Stimulated activated CD8-positive, alpha-beta memory T cell treated with anti-CD3 and anti-CD28 coated beads, Interleukin-15, amount 100 ng/mL, for 48 hours (primary cell): ENCODE measurements around the gene ABL2.
"Not testable (repeated sequence)": the region's sequence is repeated elsewhere in the genome, so short reads cannot be mapped to it uniquely, and the experiment has no call there.

Experiments used
- DNase-seq, 2 donors: peaks; one replicate each; pipeline ENCODE4 v3.0.0-alpha.2; 2020; ENCODE audit warnings: low read depth in 2 of 2

The ABL2 gene

DNA sequence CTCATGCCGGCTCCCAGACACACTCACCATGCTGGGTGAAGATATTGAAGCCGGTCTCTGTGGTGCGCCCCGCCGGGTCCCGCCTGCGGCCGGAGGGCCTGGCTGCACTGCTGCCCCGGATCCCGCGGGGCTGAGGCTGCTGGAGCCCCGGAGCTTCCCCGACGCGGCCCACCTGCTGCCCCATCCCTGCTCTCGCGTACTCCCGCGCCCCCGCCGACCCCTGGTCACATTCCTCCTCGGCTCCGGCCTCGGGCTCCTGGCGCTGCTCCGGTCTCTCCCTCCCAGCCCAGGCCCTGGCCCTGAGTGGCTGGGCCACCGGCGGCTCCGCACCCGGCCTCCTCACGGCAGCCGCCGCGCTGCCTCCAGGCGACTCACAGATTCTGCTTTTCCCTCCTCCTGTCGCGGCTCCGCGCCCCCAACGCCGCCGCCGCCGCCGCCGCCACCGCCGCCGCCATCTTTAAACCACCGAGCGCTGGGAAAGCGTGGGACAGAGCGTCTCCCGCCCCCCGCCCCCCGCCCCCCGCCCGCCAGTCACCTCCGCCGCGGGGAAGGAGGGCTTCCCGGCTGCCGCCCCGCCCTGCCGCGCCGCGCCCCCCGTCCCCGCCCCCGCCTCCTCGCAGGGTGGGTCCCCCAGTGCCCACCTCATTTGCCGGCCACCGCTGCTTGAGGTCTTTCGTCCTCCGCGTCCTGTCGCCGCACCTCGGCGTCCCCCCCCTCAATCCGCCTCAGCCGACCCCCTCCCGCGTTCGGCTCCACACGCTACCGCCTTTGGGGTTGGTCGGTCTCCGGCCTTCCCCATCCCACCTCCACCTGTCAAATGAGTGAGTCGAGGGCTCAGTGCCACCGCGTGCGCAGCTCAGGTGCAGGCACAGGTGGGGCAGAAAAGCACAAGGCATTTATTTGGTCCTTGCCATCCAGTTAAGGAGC is at the start of gene ABL2:
ABL2 (minus strand) TSS at position 464 of the 927 bp plus-strand sequence; CDS start at position 184, 280 bp downstream.
- peak; percentile 28 to 40 for DNase-seq

DNA sequence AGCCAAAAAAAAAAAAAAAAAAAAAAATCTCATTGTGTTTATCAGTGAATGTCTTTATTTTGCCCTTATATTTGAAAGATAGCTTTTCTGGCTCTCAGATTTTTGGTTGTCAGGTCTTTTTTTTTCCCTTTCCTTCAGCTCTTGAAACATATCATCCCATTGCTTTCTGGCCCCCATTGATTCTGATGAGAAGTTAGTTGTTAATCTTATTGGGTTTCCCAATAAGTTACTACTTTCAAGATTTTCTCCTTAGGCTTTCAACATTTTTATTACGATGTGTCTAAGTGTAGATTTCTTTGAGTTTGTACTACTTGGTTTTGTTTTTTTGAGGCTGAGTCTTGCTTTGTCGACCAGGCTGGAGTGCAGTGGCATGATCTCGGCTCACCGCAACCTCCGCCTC is 49.4 kb upstream of the ABL2 start:
- DNase-seq, result no peak

DNA sequence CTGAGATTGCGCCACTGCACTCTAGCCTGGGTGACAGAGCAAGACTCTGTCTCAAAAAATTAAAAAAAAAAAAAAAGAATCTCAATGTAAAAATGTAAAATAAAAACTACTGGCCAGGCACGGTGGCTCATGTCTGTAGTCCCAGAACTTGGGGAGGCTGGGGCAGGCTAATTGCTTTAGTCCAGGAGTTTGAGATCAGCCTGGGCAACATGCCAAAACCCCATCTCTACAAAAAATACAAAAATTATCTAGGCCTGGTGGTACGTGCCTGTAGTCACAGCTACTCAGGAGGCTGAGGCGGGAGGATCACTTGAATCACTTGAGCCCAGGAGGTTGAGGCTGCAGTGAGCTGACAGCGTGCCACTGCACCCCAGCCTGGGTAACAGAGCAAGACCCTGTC is 44.9 kb upstream of the ABL2 start:
- not testable (repeated sequence) for DNase-seq

DNA sequence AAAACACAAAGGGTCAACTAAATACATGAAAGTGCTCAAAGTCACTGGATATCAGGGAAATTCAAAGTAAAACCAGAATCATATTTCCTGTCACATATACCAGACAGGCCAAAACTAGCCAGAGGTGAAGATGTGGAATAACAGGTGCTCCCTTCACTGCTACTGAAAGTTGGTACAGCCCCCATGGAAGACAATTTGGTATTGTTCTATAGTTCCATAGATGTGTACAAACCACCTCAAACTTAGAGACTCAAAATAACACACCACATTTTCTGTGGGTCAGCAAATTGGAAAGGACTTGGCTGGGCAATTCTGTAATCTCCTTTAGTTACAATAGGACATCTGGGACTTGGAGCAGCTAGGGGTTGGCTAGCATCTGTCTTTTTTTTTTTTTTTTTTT is 39.6 kb upstream of the ABL2 start:
- DNase-seq, result no peak

DNA sequence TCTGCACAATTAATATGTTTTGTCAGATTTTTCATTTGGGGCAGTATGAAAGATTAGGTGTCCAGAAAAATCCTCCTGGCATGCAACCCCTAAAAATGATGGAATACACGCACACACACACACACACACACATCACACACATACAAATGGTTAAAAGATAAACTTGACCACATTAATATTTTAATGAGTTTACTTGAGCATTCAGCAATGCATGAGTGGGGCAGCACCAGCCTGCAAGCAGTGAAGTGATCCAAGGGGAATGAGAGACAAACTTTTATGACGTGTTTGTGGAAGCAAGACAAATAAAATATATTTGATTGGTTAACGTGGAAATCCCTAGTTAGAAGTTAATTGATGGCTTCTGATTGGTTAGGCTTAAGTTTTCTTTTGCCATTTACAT is 35.0 kb upstream of the ABL2 start:
- DNase-seq, result no peak

DNA sequence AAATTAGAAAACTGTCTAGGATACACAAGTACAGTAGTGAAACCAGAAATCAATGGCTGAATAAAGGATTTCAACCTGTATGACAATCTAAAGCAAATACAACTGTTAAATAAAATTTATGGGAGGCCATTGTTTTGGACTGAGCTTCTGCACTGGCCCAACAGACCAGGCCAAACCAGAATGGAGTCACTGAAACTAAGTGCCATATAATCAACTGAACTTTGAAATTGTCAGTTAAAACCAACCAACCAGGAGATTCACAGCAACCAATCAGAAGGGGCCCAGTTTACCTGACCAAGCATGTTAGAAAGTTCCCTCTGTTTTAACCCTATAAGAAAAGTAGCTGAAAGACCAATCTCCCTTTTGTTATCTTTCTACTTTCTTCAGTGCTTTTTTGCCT is 33.6 kb upstream of the ABL2 start:
- DNase-seq, result no peak

DNA sequence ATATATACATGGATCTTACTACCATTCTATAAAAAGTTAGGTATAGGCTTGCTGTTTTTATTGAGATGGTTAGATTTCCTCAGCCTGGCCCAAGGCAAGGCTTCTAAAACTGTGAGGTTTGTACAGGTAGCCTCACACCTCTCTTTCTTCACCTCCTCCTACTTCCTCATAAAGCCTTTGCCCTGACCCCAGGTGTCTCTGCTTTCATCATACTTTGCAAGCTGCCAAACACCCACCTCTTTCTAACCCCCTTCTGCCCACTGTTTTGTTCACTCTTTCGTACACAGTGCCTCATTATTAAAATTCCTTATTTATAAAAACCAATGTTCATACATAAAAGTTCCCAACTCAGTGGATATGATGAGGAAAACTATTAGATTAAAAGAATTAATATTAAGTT is 32.7 kb upstream of the ABL2 start:
- DNase-seq, result no peak

DNA sequence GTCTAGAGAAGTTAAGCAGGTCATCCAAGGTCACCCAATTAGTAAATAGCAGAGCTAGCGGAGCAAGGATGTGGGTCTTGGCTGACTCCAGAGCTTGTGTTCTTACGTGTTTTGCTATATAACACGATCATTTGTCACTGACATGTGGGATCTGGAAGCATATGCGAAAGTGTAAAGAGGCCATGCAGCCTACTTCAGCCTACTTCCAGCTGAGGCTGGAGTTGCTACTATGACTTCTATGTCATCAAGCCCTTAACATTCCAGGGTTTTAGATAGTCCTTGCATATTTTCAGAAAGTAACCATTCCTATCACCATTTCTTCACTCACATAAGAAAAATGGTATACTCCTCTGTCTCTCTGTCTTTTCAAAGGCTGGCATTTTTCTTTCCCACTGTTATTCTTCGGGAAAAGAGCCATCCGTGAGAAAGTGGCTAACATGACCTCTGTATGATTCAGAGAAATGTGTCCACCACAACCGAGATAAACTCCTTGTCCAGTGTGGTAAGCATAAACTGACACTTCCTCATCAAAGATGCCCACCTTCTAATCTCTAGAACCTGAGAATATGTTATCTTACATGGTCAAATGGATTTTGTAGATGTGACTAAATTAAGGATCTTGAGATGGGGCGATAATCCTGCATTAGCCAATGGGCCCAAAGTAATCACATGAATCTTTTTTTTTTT is 24.0 kb upstream of the ABL2 start:
- DNase-seq, result no peak

DNA sequence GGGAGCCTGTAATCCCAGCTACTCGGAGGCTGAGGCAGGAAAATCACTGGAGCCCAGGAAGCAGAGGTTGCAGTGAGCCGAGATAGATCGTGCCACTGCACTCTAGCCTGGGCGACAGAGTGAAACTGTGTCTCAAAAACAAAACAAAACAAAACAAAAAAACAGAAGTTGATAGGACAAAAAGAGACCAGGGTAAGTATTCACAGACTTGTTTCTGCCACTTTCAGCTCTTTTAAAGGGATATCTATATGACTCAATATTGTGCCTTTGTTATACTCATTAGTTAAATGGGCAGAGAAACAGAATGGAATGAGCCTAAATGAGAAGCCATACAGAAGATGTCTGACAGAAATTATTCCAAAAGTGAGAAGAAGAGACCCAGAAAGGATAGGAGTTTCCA is 23.1 kb upstream of the ABL2 start:
- no peak for DNase-seq

DNA sequence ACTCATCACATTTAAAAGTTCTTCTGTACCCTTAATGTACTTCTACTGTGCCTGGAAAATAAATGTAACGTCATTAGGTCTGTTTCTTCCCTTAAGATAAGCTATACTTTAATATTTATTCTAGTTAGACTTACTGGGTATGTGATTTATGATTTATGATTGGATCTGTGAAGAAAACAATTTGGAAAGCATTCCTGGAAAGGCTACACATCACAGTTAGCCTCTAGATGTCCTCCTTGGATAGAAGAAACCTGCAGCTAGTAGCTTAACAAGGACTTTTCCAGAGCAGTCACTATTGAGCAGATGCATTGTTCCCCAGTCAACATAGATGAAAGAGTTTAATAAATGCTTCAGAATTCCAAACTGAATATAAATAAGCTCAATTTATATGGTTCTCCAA is 22.2 kb upstream of the ABL2 start:
- DNase-seq, result no peak

DNA sequence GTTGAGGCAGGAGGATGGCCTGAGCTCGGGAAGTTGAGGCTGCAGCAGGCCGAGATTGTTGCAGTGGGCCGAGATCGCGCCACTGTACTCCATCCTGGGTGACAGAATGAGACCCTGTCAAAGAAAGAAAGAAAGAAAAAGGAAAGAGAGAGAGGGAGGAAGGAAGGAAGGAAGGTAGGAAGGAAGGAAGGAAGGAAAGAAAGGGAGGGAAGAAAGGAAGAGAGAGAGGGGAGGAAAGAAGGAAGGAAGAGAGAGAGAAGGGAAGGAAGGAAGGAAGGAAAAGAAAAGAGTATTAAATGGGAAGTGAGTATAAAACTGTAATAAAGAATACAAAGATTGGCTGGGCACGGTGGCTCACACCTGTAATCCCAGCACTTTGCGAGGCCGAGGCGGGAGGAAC is 18.4 kb upstream of the ABL2 start:
- DNase-seq, result no peak

DNA sequence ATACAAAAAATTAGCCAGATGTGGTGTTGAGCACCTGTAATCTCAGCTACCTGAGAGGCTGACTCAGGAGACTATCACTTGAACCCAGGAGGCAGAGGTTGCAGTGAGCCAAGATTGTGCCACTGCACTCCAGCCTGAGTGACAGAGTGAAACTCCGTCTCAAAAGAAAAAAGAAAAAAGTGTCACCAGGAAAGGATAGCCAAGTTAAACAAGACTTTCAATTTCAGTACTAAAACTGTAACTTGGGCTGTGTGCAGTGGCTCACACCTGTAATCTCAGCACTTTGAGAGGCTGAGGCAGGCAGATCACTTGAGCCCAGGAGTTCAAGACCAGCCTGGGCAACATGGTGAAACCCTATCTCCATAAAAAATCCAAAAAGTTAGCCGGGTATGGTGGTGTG is 15.9 kb upstream of the ABL2 start:
- not testable (repeated sequence) for DNase-seq

DNA sequence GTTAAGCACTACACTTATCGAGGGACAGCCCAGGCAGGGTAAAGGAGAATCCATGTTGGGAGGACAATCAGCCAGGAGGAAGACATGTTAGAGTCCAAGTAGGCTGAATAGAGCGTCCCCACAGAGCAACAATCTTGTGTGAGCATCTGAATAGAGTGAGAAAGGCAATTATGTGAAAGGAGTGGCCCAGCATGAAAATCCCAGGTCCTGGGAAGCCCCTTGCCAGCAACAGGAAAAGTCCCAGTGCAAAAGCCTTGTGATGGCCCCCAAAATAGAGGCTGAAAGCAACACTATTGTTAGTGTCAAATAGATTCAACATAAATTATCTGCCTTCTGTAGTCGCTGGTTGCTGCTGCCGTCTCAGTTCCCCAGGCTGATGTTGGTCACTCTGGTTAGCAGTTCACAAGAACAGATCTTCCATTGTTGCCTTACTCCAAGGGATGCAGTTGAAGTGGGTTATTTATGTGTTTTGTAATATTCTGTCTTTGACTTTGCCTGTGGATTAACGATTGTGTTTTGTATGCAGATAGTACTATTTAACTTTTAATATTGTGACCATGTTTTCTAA is 12.1 kb upstream of the ABL2 start:
- no peak for DNase-seq

DNA sequence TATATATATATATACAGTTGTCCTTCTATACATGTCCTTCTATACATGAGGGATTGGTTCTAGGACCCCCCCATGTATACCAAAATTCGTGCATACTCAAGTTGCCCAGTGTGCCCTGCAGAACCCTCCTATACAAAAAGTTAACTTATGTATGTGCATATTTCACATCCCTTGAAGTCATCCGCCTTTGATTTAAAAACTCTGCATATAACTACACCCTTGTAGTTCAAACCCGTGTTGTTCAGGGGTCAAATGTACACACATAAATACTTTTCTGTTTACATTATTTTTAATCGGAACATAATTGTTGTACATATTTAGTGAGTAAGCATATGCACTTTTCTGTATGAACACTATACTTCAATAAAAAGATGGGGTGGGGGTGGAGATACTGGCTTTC is 7.7 kb upstream of the ABL2 start:
- DNase-seq, result no peak

DNA sequence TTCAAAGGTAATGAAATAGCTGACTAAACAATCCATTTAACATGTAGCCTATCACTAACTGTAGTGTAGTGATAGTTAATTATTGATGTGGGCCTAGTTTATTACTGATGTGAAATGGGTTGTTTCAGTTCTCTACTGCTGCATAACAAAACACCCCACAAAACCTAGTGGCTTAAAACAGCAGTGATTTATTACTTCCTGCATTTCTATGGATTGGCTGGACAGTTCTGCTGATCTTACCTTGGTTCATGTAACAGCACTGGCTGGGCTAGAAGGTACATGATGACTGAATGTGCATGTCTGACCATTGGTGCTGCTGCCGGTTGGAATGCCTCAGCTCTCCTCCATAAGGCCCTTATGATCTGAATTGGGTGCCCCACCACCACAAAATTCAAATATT is 5.4 kb upstream of the ABL2 start:
- DNase-seq, result no peak

DNA sequence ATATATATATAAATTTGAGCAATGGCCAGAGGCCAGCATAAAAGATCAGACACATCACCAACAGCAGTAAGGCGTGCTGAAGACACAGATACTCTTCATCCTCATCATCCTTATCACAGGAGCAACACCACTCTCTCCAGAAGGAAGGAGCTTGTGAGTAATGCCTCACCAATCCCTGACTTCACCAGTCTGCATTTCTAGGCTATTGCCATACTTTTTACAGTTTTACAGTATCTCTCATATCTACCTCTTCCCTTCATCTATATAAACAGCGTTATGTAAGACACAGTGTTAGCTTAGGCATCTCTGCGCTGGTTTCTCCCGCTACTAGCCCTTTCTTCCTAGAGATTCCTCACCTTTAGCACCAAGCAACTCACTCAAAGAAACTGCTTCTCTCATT is 2.4 kb upstream of the ABL2 start:
- no peak for DNase-seq

DNA sequence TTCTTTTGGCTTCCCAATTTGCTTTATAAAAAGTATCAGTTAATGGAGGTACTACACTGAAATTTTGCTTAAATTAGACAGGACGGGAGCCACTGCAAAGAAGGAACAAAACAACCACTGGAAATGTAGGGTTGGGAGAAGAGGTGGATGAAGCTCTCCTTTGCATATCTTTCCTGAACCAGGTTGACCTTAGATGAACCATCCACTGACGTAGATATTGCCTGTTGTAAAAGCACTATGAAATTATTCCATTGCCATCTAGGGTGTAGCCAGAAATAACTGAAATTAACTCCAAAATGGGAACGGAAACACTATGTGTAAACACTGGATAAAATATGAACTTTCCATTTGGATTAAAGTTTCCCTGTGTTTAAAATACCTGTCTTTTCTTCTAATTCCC is 1.2 kb upstream of the ABL2 start:
- DNase-seq, result no peak

DNA sequence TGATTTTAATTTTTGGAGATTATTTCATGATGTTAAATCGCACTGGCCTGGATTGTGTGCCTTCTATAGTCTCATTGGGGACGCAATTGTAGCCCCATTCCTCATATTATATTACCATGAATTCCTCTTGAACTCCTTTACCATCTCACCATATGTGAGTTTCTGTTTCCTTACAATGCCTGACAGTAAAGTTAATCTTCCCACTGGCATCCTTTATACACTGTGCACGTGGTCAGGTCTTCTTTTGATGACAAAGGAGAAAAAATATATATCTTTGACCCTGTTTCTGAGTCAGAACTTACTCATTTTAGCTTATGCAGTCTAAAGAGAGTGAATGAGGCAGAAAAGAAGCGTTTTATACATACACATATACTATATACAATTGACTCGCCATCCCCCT is 774 bp upstream of the ABL2 start:
- no peak for DNase-seq

DNA sequence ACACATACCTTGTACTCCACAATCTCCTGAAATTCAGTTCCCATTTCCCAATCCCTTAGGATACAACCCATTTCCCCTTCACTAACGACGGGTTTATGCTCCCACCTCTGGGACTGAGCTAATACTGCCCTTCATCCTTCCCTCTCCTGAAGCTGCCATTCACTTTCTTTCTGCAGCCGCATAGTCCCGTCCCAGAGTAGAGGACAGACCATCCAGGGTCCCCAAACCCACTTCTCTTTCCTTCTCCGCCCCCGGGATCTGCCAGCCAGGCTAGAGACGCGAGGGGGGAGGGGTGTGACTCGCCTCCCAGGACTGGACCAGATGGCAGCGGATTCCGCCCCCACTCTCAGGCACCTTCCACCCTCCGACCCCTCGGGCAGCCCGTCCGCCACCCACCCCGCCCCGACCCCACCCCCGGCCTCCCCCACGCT is 679 bp downstream of the ABL2 start:
- DNase-seq, result peak in 1 of 2 donors; percentile 19

DNA sequence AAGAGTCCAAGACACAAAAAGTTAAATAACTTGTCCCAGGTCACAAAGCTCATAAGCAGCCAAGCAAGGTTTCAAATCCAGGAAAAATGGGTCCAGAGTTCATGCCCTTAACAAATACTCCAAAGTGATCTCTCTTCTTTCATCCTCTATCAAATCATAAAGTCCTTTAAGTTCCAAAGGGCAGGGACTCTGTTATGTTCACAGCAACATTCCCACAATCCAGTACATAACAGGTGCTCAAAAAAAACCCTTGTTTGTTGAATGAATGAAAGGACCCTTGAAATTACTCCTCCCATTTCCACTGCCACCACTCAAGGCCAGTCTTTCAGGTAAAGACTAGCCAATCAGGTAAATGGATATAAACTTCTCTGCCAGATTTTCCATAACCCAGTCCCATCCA is 2.7 kb downstream of the ABL2 start:
- no peak for DNase-seq

DNA sequence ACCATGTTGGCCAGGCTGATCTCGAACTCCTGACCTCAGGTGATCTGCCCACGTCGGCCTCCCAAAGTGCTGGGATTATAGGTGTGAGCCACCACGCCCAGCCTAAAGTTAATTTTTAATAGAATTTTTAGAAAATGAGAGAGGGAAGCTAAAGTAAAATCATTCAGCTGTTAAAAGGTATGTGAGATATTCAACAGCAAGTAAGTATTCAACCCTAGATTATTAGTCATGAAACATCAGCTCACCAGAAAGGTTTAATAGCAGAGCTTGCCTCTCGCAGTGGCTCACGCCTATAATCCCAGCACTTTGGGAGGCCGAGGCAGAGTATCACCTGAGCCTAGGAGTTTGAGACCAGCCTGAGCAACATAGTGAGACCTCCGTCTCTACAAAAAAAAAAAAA is 5.0 kb downstream of the ABL2 start:
- DNase-seq, result not testable (repeated sequence)

DNA sequence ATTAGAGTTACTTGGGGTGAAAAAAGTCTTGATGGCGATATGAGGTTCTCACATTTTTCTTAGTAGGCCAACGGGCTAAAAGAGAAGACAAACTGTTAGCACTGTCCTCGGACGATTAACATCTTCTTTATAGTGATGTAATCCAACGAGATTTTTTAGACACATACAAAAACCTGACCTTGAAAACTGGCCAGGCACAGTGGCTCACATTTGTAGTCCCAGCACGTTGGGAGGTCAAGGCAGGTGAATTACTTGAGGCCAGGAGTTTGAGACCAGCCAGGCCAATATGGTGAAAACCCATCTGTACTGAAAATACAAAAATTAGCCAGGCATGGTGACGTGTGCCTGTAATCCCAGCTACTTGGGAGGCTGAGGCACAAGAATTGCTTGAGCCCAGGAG is 8.4 kb downstream of the ABL2 start:
- DNase-seq, result not testable (repeated sequence)
